DMS79 treated with DMSO at 0.1 percent for 48 hours (cell line): ENCODE measurements around the gene APOM.

ENCODE experiments used
- DNase-seq: peaks from one replicate; lab custom pipeline; 2025; lab: John Stamatoyannopoulos, UW

Gene APOM

DNA sequence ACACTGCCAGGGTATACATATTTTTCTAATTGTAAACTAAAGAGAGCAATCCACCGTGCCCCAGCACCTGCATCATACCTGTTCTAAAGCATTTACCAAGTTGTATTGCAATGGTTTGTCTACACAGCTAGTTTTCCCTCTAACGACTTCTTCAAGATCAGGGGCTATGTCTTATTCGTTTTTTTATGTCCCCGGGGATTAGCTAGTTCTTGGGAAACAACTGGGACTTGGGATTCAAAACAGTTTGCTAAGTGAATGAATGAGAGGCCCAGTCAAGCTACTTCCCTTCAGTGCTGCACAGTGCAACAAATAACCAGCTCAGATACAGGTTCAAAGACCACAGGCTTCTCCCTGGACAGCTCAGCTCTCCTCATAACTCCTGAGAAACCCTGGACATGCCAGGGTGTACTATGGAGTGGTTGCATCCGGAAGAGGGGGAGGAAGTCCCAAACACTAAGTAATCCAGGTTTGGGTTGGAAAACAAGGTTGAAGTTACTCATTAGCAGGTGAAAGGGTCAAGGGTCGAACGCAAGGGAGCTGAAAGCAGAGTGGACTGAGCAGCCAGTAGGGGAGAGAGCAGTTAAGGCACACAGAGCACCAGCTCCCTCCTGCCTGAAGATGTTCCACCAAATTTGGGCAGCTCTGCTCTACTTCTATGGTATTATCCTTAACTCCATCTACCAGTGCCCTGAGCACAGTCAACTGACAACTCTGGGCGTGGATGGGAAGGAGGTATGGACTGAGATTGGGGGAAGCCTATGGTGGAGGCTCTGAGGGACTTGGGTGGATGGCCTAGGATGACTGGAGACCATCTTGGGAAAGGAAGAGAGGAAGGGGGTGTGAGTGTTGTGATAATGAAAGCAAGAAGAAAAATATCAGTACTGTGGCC lies at the start of gene APOM:
Gene APOM, plus strand, starts transcription at position 546 of the 889 bp plus-strand sequence. Its CDS starts 73 bp downstream, at position 619.
- DNase-seq: no peak

DNA sequence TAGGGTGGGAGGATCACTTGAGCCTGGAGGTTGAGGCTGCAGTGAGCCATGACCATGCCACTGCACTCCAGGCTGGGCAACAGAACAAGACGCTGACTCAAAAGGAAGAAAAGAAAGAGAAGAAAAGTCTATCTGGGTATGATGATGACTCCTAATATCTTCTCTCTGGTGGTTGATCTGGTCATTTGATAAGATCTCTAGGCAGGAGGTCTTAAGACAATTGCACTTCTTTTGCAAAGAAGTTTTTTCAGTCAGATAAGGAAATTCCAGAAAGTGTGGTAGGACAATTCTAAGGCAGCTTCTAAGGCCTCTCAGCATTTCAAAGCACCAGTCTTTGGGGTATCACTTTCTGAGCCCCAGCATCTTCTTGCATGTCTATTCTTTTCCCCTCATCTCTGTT lies 48.4 kb upstream of the APOM start:
- no peak for DNase-seq

DNA sequence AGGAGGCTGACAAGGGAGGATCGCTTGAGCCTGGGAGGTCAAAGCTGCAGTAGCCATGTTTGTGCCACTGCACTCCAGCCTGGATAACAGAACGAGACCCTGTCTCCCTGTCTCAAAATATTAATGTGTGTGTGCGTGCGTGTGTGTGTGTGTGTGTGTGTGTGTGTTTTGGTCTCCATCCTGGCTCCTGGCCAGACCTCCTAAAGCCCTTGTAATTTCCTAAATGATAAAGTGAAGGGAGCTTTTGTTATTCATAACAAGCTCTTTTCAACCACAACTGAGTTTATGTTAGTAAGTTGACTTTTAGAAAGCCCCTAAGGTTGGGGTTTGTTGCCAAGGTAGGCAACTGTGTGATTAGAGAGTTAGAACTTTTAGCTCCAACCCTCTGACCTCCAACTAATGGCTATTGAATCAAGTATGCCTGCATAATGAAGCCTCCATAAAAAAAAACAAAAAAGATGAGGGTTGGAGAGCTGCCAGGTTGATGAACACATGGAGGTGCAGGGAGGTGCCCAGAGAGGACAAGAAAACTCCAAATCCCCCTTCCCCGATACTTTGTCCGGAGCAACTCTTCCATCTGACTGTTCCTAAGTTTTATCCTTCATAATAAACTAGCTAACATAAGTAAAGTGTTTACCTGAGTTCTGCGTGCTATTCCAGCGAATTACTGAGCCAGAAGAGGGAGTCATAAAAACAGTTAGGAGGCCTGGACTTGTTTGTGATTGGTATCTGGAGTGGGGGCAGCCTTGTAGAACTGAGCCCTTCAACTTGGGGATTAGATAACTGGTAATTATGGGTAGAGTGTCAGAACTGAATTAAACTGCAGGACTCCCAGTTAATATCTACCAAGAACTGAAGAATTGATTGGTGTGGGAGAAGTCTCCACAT lies 45.9 kb upstream of the APOM start:
- DNase-seq: peak; percentile 74

DNA sequence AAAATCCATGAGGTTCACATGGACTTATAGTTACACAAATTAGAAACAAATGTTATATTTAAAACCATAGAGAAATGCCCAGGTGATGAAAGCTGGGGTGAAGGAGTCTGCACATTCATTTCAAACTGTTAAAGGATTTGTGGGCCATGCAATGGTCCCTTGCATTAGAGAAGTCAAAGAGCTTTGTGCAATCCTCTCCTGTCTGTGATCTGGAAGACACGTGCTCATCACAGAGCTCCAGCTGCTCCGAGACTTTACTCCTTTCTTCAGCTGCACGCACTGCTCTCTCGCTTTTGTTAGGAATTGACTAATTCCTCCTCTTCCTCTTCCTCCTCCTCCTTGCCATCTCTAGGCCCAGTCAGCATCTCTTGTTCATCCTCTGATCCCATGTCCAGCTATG lies 44.7 kb upstream of the APOM start:
- DNase-seq: no peak

DNA sequence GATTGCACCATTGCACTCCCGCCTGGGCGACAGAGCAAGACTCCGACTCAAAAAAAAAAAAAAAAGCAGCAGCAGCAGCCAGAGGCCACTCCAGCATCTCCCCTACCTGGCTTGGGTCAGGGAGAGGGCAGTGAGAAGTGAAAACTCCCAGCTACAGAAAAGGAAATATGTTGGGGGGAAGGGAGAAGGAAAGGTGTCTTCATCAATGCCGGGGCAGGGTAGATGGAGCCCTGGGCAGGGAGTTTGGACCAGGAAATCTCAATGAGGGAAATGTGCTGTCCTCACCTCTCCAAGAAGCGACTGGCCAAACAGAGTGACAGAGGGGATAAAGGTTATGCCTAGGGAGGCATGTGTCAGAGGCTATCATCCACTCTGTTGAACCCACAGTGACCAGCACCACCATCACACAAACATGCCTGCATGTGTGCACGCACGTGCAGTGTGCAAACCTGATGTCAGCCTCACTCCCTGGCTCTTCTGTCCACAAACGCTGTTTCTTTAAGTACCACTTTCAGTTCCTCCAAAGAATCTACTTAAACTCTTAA lies 41.5 kb upstream of the APOM start:
- no peak for DNase-seq

GRCh38 chr6:31614684-31615578 lies 40.8 kb upstream of the APOM start, which contains the start of gene AIF1:
TSS of gene AIF1 (plus strand) at chr6:31615234. CDS start at chr6:31615330, 96 bp downstream.
- no peak for DNase-seq

- no peak for DNase-seq
Observed at GRCh38 chr6:31615748-31616147, 39.9 kb upstream of the APOM start.

GRCh38 chr6:31617010-31617409 lies 38.7 kb upstream of the APOM start:
- DNase-seq: no peak

DNA sequence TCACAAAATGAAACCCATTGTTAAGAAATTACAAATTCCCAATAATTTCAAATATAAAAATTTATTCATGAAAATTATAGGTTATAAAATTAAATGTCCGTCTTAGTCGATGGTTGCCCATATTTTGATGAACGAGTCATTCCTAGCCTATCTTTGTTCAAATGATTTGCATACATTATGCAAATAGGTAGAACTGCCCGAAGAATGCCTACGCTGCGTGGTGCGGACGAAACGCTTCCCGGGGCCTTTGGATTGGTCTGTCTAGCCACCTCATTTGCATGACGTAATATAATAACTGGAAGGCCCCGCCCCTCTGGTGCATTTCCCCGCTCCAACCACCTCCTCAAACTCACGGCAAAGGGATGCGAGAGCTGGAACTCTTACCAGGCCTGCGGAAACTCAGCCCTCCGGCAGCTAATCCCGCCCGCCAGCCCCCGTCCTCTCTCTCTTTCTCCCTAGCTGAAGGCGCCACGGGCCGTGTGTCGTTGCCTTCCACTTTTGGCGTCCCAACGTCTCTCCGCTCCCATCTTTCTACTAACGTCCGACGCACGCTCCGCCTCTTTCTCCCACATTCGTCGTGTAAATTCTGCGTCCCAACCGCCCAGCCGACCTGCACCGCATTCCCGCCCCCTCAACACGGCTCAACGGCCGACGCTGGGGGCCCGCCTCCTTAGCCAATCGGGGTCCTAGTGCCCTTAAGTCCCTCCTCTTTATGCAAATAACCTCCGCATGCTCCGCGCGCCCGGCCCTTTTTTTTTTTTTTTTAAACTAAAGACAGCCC lies 35.7 kb upstream of the APOM start:
- peak; percentile 97 for DNase-seq

- DNase-seq: peak; percentile 75
Observed at GRCh38 chr6:31620586-31621319, 34.9 kb upstream of the APOM start, which contains the start of gene PRRC2A. TSS of gene PRRC2A (plus strand) at chr6:31620715. CDS start at chr6:31622790, 2,075 bp downstream.

DNA sequence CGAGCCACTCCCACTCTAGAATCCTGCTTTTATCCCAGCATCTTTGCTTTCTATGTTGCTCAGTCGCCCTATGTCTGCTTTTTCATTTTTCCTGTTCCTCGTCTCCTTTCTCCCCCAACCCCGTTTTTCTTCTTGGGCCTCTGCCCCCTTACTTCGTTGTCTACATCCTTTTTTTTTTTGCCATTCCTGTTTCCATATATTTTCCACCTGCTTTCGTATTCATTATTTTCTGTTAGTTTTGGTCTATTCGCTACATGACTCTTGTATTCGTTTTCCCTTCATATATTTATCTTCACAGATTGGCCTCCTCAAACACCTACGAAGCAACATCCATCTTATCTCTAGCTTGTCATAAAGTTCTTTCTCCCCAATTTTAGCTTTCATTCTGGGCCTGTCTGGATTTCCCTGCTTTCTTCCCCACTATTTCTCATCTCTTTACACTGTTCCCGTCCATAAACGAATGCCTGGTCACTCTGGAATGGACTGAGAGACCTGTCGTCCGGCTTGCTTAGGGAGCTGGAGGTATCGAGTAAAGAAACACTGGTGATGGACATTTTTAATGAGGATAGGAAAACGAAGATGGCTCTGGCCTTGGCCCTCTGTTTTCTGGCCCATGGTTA lies 34.3 kb upstream of the APOM start:
- DNase-seq: no peak

GRCh38 chr6:31621991-31622390 lies 33.7 kb upstream of the APOM start:
- DNase-seq: no peak

GRCh38 chr6:31622684-31623091 lies 33.0 kb upstream of the APOM start:
- DNase-seq: no peak

DNA sequence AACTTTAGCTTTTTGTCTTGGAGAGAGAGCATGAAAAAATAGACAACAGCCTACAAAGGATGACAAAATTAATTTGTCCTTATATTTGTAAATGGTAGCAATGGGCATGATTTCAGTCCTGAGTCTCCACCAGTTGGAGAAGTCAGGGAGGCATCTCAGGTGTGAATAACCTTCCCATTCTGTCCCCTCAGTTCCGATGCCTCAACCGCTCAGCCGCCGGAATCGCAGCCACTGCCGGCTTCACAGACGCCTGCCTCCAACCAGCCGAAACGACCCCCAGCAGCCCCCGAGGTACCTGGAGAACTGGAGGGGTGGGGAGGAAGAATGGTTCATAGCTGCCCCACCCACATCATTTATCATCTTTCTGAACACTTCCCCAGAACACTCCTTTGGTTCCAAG lies 31.6 kb upstream of the APOM start:
- no peak for DNase-seq

GRCh38 chr6:31626952-31627351 lies 28.7 kb upstream of the APOM start:
- no peak for DNase-seq

- no peak for DNase-seq
Observed at GRCh38 chr6:31627690-31628287, 27.9 kb upstream of the APOM start.

- no peak for DNase-seq
Observed at GRCh38 chr6:31629014-31629413, 26.7 kb upstream of the APOM start.

- no peak for DNase-seq
Observed at GRCh38 chr6:31630177-31630934, 25.3 kb upstream of the APOM start.
